HG02642 (cell line): Measurements from ENCODE around the gene LACC1.

ENCODE experiments used
- ATAC-seq: cut with Tn5 transposase; IDR thresholded peaks from one replicate; pipeline ENCODE4 v1.9.1; 2021; ENCODE audit warnings: mild to moderate bottlenecking; ENCODE audit not compliant: unreplicated experiment, poor library complexity

The LACC1 gene

DNA sequence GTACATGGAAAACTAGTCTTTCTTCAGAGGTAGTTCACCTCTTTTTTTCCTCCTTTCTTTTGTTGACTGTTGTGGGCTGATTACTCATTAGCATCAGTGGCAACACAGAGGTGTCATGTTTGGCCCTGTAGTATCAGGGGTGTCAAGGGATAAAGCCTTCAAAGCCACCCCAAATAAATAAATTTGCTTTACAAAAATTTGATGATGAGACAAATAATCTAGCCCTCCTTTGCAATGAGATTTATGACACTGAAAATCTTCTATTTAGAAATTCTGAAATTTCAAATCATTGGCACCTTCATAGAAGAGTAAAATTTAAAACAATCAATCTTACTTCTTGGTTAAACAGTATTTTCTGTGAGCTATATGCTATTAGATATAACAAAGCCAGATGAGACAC lies 1.9 kb downstream of the LACC1 start:
- ATAC-seq = no peak

- ATAC-seq = no peak
Measured at GRCh38 chr13:43883631-43884030, 3.9 kb downstream of the LACC1 start.

DNA sequence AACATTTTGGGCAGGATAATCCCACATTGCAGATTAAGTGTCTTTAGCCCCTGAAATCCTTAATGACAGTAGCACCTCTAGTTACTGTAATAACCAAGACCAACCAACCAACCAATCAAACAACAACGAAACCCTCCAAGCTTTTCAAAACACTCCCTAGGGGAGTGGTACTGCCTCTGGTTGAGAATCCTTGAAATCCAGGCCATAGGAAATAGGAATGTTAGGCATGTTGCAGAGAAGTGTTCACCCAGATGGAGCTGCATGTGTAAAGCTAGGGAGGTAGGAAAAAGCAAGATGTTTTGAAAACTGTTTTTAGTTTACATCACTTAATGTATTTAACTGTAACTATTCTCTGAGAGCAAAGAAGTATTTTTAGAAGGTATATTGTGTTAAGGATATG lies 4.5 kb downstream of the LACC1 start:
- no peak for ATAC-seq

GRCh38 chr13:43894438-43894837 lies 14.7 kb downstream of the LACC1 start:
- ATAC-seq = no peak

DNA sequence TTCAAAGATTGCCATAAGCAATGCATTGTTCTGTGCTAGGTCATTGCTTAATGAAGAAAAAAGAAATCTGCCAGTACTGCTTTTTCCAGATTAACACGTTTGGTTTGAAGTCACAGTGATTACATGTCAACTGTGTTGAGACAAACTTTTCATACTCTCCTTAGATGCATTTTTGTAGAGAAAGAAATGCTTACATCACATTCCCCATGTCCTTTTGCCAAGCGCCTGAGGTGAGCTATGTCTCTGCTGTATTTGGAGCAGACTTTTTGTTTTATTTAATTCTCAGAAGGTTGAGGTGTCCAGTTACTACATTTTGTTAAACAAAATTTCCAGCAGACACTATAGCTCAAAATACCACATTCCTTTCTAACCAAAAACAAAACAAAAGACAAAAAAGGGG lies 16.2 kb downstream of the LACC1 start:
- no peak for ATAC-seq

GRCh38 chr13:43905435-43906031 lies 25.8 kb downstream of the LACC1 start:
- ATAC-seq = no peak

GRCh38 chr13:43908156-43909126 lies 28.7 kb downstream of the LACC1 start:
- ATAC-seq = no peak

DNA sequence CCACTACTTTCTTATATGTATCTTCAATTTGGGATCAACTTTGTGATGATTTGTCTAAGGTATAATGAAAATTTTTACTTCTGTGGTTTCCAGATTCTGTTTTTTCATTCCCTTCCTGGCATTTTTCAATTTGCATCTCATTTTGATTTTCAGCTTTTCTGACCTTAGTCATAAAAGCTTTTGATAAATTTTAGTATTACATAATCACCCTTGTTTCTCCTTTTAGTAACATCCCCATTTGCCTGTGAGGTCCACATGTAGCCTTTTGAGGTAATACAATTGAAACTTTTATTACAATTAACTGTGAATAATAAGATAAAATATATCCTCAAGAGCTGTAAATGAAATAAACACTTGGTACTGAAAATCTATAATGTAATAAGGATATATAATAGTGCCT lies 31.2 kb downstream of the LACC1 start:
- no peak for ATAC-seq

DNA sequence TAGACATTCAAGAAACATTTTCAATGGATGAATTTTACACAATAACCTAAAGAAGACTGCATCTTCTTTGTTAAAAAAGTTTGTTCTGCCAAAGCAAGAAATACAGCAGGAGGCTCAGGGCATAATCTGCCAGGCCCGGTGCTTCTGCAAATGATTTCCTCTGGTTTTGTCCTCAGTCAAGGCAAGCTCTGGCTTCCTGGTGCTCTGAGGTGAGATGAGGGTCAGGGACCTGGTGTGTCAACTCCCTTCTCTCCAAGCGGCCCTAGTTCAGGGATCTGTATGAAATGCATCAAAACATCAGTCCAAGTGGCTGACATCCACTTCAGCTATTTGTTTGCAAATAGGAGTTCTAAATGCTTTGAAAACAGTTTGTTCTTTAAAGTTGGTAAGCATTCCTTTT lies 31.6 kb downstream of the LACC1 start:
- no peak for ATAC-seq

DNA sequence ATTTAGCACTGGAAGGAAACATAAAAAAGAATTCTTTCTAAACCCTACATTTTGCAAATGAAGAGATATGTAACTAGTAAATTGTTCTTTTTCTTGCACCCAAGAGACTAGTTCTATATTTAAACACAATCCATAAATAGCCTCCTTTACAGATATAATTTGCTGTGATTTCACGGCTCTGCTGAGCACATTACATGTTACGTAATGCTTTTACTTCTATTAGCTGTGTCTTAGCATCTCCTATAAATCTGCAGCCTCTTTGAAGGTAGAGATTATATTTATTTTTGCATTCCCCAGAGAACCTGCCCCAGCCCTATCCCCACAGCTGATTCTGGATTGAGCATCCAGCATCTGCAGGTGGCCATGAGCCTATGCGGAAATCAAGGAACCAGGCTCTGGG lies 32.2 kb downstream of the LACC1 start:
- no peak for ATAC-seq

- ATAC-seq = no peak
Measured at GRCh38 chr13:43915451-43915850, 35.7 kb downstream of the LACC1 start.

DNA sequence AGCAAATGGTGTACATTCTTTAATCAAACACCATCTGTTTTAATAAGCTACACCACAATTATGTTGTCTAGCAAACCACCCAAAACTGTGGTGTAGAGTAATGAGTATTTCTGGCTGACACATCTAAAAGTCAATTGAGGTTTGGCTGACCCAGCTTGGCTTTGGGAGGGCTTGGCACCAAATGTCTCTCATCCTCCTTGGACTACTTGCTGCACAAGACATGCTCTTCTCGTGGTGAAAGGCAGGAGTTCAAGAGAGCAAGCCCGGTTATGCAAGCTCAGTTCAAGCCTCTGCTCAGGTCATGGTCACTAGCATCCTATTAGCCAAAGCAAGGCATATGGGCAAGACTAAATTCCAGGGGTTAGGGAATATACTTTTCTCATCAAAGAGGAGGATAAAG lies 37.1 kb downstream of the LACC1 start:
- ATAC-seq = no peak

GRCh38 chr13:43918636-43919035 lies 38.9 kb downstream of the LACC1 start:
- no peak for ATAC-seq

GRCh38 chr13:43920965-43921674 lies 41.4 kb downstream of the LACC1 start:
- no peak for ATAC-seq

- peak; percentile 63 for ATAC-seq
Measured at GRCh38 chr13:43924549-43925245, 45.0 kb downstream of the LACC1 start.

DNA sequence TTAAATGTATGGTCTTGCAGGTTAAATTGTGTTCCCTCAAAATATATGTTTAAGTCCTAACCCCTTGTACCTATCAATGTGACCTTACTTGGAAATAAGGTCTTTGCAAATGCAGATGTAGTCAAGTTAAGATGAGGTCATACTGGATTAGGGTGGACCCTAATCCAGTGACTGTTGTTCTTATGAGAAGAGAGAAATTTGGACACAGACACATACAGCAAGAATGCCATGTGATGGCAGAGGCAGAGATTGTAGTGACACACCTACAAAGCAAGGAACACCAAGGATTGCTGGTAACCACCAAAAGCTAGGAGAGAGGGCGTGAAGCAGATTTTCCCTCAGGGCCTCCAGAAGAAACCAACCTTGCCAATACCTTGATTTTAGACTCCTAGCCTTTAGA lies 50.2 kb downstream of the LACC1 start:
- ATAC-seq = no peak

GRCh38 chr13:43933378-43933777 lies 53.7 kb downstream of the LACC1 start:
- ATAC-seq = peak; percentile 100

- ATAC-seq = no peak
Measured at GRCh38 chr13:43934273-43934672, 54.6 kb downstream of the LACC1 start.

DNA sequence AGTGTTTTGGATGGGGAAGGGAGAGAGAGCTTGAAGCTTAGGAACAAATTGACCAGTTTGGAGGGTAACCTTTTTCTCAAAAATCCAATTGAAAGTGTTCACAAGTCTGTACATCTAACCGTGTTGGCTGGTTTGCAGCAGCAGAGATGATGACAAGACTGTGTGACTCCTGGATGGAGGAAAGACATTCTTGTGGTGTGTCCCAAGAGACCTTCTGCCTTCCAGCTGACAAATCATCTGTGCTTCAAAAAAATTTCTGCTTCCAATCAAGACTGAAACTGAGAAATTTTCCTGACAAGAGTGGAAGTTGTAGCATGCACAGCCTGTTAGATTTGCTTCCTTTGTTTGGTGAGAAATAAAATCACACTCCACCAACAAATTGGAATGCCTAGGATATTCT lies 56.2 kb downstream of the LACC1 start:
- ATAC-seq = no peak

GRCh38 chr13:43936647-43937046 lies 56.9 kb downstream of the LACC1 start:
- no peak for ATAC-seq

- no peak for ATAC-seq
Measured at GRCh38 chr13:43937839-43938238, 58.1 kb downstream of the LACC1 start.
